ENCODE measurements around the gene EGFR.

DNA sequence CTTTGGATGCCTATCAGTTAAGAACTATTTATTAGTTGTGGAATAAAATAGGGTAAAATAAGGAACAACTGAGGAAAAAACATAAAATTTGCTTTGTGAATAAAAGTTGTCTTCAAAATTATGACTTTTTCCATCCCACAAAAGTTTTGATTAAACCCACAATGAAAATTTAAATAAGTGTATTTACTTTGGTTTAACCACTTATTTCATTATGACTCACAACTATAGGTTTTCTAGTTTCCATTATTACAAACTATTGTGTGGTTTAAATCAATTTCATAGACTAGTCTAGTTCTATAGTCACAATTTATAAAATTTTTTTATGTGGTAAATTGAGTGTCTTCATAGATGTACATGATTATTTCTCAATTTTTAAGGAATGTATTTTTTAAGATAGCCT is 116.6 kb downstream of the EGFR start:
- TF ChIP-seq EZH2 (IDR thresholded peaks at IDR 0.05; ENCODE audit: borderline replicate concordance, low read length): no peak
- TF ChIP-seq, protein P1, sequence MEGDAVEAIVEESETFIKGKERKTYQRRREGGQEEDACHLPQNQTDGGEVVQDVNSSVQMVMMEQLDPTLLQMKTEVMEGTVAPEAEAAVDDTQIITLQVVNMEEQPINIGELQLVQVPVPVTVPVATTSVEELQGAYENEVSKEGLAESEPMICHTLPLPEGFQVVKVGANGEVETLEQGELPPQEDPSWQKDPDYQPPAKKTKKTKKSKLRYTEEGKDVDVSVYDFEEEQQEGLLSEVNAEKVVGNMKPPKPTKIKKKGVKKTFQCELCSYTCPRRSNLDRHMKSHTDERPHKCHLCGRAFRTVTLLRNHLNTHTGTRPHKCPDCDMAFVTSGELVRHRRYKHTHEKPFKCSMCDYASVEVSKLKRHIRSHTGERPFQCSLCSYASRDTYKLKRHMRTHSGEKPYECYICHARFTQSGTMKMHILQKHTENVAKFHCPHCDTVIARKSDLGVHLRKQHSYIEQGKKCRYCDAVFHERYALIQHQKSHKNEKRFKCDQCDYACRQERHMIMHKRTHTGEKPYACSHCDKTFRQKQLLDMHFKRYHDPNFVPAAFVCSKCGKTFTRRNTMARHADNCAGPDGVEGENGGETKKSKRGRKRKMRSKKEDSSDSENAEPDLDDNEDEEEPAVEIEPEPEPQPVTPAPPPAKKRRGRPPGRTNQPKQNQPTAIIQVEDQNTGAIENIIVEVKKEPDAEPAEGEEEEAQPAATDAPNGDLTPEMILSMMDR (conservative IDR thresholded peaks at IDR 0.05 in 1 of 2, IDR thresholded peaks at IDR 0.05 in 1 of 2; ENCODE audit: extremely low read depth in 1 of 2, insufficient read depth in 1 of 2, low read depth in 1 of 2, low read length in 2 of 2): no peak

All from mammary epithelial cell (primary cell).